Measurements from ENCODE around the gene CLEC6A.

DNA sequence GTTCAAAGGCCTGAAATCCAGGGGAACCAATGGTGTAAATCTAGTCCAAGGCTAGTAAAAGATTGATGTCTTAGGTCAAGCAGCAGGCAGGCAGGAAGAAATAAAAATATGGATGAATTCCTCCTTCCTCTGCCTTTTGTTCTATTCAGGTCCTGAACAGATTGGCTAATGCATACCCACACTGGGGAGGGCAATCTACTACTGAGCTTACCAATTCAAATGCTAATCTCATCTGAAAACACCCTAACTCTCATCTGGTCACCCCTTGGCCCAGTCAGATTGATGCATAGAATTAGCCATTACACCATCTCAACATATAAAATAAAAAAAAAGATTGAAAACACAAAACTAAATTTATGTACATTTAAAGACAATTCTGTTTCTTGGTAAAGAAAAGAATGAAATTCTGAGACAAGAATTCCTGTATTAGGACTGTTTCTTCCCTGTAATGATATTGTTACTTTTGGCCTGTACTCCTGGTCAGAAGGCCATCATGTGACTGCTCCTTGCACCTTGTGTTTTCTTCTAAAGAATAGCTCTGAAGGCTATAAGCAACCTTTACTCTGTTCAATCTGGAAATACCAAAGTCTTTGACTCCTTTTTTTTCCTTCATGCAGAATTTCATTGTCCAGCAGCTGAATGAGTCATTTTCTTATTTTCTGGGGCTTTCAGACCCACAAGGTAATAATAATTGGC lies 19.9 kb downstream of the CLEC6A start:
- TF ChIP-seq, protein P1, sequence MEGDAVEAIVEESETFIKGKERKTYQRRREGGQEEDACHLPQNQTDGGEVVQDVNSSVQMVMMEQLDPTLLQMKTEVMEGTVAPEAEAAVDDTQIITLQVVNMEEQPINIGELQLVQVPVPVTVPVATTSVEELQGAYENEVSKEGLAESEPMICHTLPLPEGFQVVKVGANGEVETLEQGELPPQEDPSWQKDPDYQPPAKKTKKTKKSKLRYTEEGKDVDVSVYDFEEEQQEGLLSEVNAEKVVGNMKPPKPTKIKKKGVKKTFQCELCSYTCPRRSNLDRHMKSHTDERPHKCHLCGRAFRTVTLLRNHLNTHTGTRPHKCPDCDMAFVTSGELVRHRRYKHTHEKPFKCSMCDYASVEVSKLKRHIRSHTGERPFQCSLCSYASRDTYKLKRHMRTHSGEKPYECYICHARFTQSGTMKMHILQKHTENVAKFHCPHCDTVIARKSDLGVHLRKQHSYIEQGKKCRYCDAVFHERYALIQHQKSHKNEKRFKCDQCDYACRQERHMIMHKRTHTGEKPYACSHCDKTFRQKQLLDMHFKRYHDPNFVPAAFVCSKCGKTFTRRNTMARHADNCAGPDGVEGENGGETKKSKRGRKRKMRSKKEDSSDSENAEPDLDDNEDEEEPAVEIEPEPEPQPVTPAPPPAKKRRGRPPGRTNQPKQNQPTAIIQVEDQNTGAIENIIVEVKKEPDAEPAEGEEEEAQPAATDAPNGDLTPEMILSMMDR (IDR thresholded peaks at IDR 0.05) = no peak
- TF ChIP-seq POLR2A (IDR thresholded peaks at IDR 0.05) (no peak), POLR2AphosphoS5 (IDR thresholded peaks at IDR 0.05) (no peak), EP300 (IDR thresholded peaks at IDR 0.05) (no peak)

All from upper lobe of left lung (tissue), 4 donors.